ES-I3 (cell line): ENCODE data around the gene SLC26A2.

Source experiments
- H3K36me3 ChIP-seq: 2 replicates; pipeline ENCODE4 v1.6.1; 2013; ENCODE audit warnings: mild to moderate bottlenecking, low read length, control low read depth, moderate library complexity; ENCODE audit not compliant: insufficient read depth
- H3K4me1 ChIP-seq: 2 replicates; pipeline ENCODE4 v1.6.1; 2013; ENCODE audit warnings: mild to moderate bottlenecking, control low read depth, low read length; ENCODE audit not compliant: insufficient read depth
- H3K9ac ChIP-seq: 2 replicates; pipeline ENCODE4 v1.6.1; 2013; ENCODE audit warnings: low read depth, mild to moderate bottlenecking, low read length, moderate library complexity
- H3K9me3 ChIP-seq: 2 replicates; pipeline ENCODE4 v1.6.1; 2013; ENCODE audit warnings: mild to moderate bottlenecking, low read length, moderate library complexity; ENCODE audit not compliant: control insufficient read depth, insufficient read depth

SLC26A2 gene

GRCh38 chr5:149998281-149998680 lies 37.7 kb downstream of the SLC26A2 start:
- Histone ChIP-seq H3K36me3 (no peaks in the 10 kb centered on the region), H3K9me3 (no peaks in the 10 kb centered on the region), H3K9ac (no peak overlapping the region), H3K4me1 (no peaks in the 10 kb centered on the region)

- no peaks in the 10 kb centered on the region for H3K4me1 ChIP-seq
- H3K9me3 ChIP-seq = no peaks in the 10 kb centered on the region
- H3K36me3 ChIP-seq = no peaks in the 10 kb centered on the region
- peak overlapping the region; percentile 88; the same call in 1 of the 2 replicates for H3K9ac ChIP-seq
Measured at GRCh38 chr5:149999359-149999758, 38.8 kb downstream of the SLC26A2 start.

GRCh38 chr5:149999866-150000255 lies 39.3 kb downstream of the SLC26A2 start:
- H3K9ac ChIP-seq = peak overlapping the region; percentile 88
- H3K9me3 ChIP-seq = no peaks in the 10 kb centered on the region
- no peaks in the 10 kb centered on the region for H3K36me3 ChIP-seq
- H3K4me1 ChIP-seq = no peaks in the 10 kb centered on the region

GRCh38 chr5:150000256-150000989 lies 39.9 kb downstream of the SLC26A2 start, which contains the start of the genes HMGXB3 and TIGD6:
Gene HMGXB3 (plus strand): TSS chr5:150000739. CDS start chr5:150004853, 4,114 bp downstream.
Gene TIGD6 (minus strand): TSS chr5:150000654. CDS start chr5:149996348, 4,306 bp downstream.
- H3K9me3 ChIP-seq = no peaks in the 10 kb centered on the region
- H3K4me1 ChIP-seq = no peaks in the 10 kb centered on the region
- no peaks in the 10 kb centered on the region for H3K36me3 ChIP-seq
- peak within 1 kb of the TSS; percentile 88 for H3K9ac ChIP-seq

- Histone ChIP-seq H3K9me3 (no peaks in the 10 kb centered on the region), H3K4me1 (no peaks in the 10 kb centered on the region), H3K36me3 (no peaks in the 10 kb centered on the region), H3K9ac (peak overlapping the region; percentile 88)
Measured at GRCh38 chr5:150000990-150001659, 40.6 kb downstream of the SLC26A2 start.

- Histone ChIP-seq H3K9ac (peak overlapping the region; percentile 88; the same call in 1 of the 2 replicates), H3K36me3 (no peaks in the 10 kb centered on the region), H3K9me3 (no peaks in the 10 kb centered on the region), H3K4me1 (no peaks in the 10 kb centered on the region)
Measured at GRCh38 chr5:150001660-150002486, 41.3 kb downstream of the SLC26A2 start.

- H3K9ac ChIP-seq = no peak overlapping the region
- peaks cover 12% of the 10 kb centered on the region for H3K36me3 ChIP-seq
Measured at GRCh38 chr5:150006318-150006717, 45.8 kb downstream of the SLC26A2 start.

GRCh38 chr5:150007050-150007449 lies 46.5 kb downstream of the SLC26A2 start:
- no peaks in the 10 kb centered on the region for H3K9me3 ChIP-seq
- H3K36me3 ChIP-seq = peaks cover 12% of the 10 kb centered on the region
- H3K4me1 ChIP-seq = no peaks in the 10 kb centered on the region
- no peak overlapping the region for H3K9ac ChIP-seq

More at GRCh38 chr5:150006318-150006717, 45.8 kb downstream of the SLC26A2 start:
- Histone ChIP-seq H3K4me1 (no peaks in the 10 kb centered on the region), H3K9me3 (no peaks in the 10 kb centered on the region)

- no peak overlapping the region for H3K9ac ChIP-seq
- H3K4me1 ChIP-seq = no peaks in the 10 kb centered on the region
- H3K9me3 ChIP-seq = no peaks in the 10 kb centered on the region
- peaks cover 29% of the 10 kb centered on the region for H3K36me3 ChIP-seq
Measured at GRCh38 chr5:150009671-150010387, 49.3 kb downstream of the SLC26A2 start.

GRCh38 chr5:150013931-150014330 lies 53.4 kb downstream of the SLC26A2 start:
- H3K36me3 ChIP-seq = peaks cover 39% of the 10 kb centered on the region
- H3K4me1 ChIP-seq = no peaks in the 10 kb centered on the region
- no peak overlapping the region for H3K9ac ChIP-seq
- peaks cover 10% of the 10 kb centered on the region; the same call in 1 of the 2 replicates for H3K9me3 ChIP-seq

GRCh38 chr5:150014456-150014855 lies 53.9 kb downstream of the SLC26A2 start:
- peaks cover 10% of the 10 kb centered on the region; the same call in 1 of the 2 replicates for H3K9me3 ChIP-seq
- H3K4me1 ChIP-seq = no peaks in the 10 kb centered on the region
- no peak overlapping the region for H3K9ac ChIP-seq
- H3K36me3 ChIP-seq = peaks cover 38% of the 10 kb centered on the region

GRCh38 chr5:150015415-150015814 lies 54.9 kb downstream of the SLC26A2 start:
- no peaks in the 10 kb centered on the region for H3K4me1 ChIP-seq
- H3K9ac ChIP-seq = no peak overlapping the region
- peaks cover 10% of the 10 kb centered on the region; the same call in 1 of the 2 replicates for H3K9me3 ChIP-seq
- peaks cover 40% of the 10 kb centered on the region for H3K36me3 ChIP-seq

- Histone ChIP-seq H3K36me3 (peaks cover 37% of the 10 kb centered on the region), H3K9me3 (peaks cover 10% of the 10 kb centered on the region; the same call in 1 of the 2 replicates), H3K9ac (no peak overlapping the region), H3K4me1 (peaks cover 10% of the 10 kb centered on the region)
Measured at GRCh38 chr5:150016537-150016936, 56.0 kb downstream of the SLC26A2 start.
